Endodermal cell (in vitro differentiated cells): ENCODE results near the gene TM4SF5. TPM values are rescaled to one million over a fixed set of nuclear protein-coding genes. Genes with fewer than 3 reads are reported as not detected.

Experiments used
- DNase-seq: peaks from one replicate; pipeline ENCODE4 v3.0.0-alpha.2; 2017
- H3K27ac ChIP-seq: 2 replicates; pipeline ENCODE4 v1.5.1; 2013; ENCODE audit warnings: mild to moderate bottlenecking, low read depth, low read length, moderate library complexity
- H3K27me3 ChIP-seq: 2 replicates; pipeline ENCODE4 v1.6.1; 2013; ENCODE audit warnings: mild to moderate bottlenecking, low read length, moderate library complexity; ENCODE audit not compliant: insufficient read depth, control insufficient read depth, poor library complexity, severe bottlenecking
- H3K36me3 ChIP-seq: 2 replicates; pipeline ENCODE4 v1.7.0; 2013; ENCODE audit warnings: mild to moderate bottlenecking, low read length, moderate library complexity; ENCODE audit not compliant: control insufficient read depth, insufficient read depth
- H3K4me1 ChIP-seq: one replicate; pipeline ENCODE4 v1.7.0; 2013; ENCODE audit warnings: low read length; ENCODE audit not compliant: control insufficient read depth, insufficient read depth
- H3K4me3 ChIP-seq: 2 replicates; pipeline ENCODE4 v1.5.1; 2013; ENCODE audit warnings: mild to moderate bottlenecking, low read length, moderate library complexity
- H3K9ac ChIP-seq: 2 replicates; pipeline ENCODE4 v1.6.1; 2013; ENCODE audit warnings: mild to moderate bottlenecking, low read length, moderate library complexity; ENCODE audit not compliant: poor library complexity, severe bottlenecking; ENCODE audit errors: extremely low read depth
- H3K9me3 ChIP-seq: 2 replicates; pipeline ENCODE4 v1.6.1; 2013; ENCODE audit warnings: mild to moderate bottlenecking, low read length, moderate library complexity; ENCODE audit not compliant: control insufficient read depth
- H3K27ac Mint-ChIP-seq: 2 replicates; pipeline ENCODE4 v1.8.0; 2020; ENCODE audit warnings: mixed read lengths
- H3K27me3 Mint-ChIP-seq: 2 replicates; pipeline ENCODE4 v1.8.0; 2021; ENCODE audit warnings: mild to moderate bottlenecking, mixed read lengths; ENCODE audit not compliant: insufficient read depth
- H3K36me3 Mint-ChIP-seq: 2 replicates; pipeline ENCODE4 v1.8.0; 2020; ENCODE audit warnings: low read depth, mixed read lengths
- H3K4me1 Mint-ChIP-seq: 2 replicates; pipeline ENCODE4 v1.8.0; 2020; ENCODE audit warnings: mixed read lengths
- H3K4me3 Mint-ChIP-seq: 2 replicates; pipeline ENCODE4 v1.8.0; 2020; ENCODE audit warnings: mild to moderate bottlenecking, moderate library complexity, mixed read lengths
- H3K9me3 Mint-ChIP-seq: 2 replicates; pipeline ENCODE4 v1.8.0; 2020; ENCODE audit warnings: mild to moderate bottlenecking, mixed read lengths
- WGBS, 2 experiments: methylation state at CpG; one replicate each; pipeline versions ENCODE4 v1.1.5 to v1.1.7; 2013; ENCODE audit warnings: missing lambda C conversion rate in 2 of 2, mixed read lengths in 1 of 2; ENCODE audit not compliant: insufficient coverage in 1 of 2, insufficient read length in 1 of 2; 5-methylcytosine and 5-hydroxymethylcytosine counted together
- total RNA-seq, 2 donors: library from RNA; stranded (reverse); fragmentation: NEBNext Ultra II Directional in 1 of 2; extraction: Animal tissue kit (Norgen Biotek cat#: 25700) in 1 of 2; gene quantifications; 2 replicates in 1 of 2; 3 replicates in 1 of 2; pipeline ENCODE4 v1.2.1, GENCODE V29; 2021
- TF ChIP-seq, protein P1 (sequence below): fragments of 200-600 bp; sonication (generic); conservative IDR thresholded peaks from 2 replicates; pipeline ENCODE4 v1.5.0; 2021; ENCODE audit warnings: antibody characterized with exemption, mild to moderate bottlenecking

TM4SF5 gene
- total RNA-seq, 2 donors from 2014 or later, result not detected

- H3K4me1 Mint-ChIP-seq, result no peaks in the 10 kb centered on the region
- Histone ChIP-seq H3K9me3 (no peaks in the 10 kb centered on the region), H3K4me1 (no peaks in the 10 kb centered on the region), H3K4me3 (no peak overlapping the region), H3K27me3 (no peaks in the 10 kb centered on the region), H3K36me3 (no peaks in the 10 kb centered on the region), H3K27ac (no peak overlapping the region), H3K9ac (no peak overlapping the region)
- no peaks in the 10 kb centered on the region for H3K9me3 Mint-ChIP-seq
- 88 to 93% methylated on average over 4 to 10 of the region's 10 CpGs for WGBS, 2 experiments
- no peak for DNase-seq
- no peaks in the 10 kb centered on the region for H3K36me3 Mint-ChIP-seq
- peaks cover 3% of the 10 kb centered on the region for H3K27me3 Mint-ChIP-seq
- TF ChIP-seq, protein P1, sequence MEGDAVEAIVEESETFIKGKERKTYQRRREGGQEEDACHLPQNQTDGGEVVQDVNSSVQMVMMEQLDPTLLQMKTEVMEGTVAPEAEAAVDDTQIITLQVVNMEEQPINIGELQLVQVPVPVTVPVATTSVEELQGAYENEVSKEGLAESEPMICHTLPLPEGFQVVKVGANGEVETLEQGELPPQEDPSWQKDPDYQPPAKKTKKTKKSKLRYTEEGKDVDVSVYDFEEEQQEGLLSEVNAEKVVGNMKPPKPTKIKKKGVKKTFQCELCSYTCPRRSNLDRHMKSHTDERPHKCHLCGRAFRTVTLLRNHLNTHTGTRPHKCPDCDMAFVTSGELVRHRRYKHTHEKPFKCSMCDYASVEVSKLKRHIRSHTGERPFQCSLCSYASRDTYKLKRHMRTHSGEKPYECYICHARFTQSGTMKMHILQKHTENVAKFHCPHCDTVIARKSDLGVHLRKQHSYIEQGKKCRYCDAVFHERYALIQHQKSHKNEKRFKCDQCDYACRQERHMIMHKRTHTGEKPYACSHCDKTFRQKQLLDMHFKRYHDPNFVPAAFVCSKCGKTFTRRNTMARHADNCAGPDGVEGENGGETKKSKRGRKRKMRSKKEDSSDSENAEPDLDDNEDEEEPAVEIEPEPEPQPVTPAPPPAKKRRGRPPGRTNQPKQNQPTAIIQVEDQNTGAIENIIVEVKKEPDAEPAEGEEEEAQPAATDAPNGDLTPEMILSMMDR, result no peak
- no peak overlapping the region for H3K27ac Mint-ChIP-seq
- H3K4me3 Mint-ChIP-seq, result no peak overlapping the region
Observed at GRCh38 chr17:4759776-4760236, 11.9 kb upstream of the TM4SF5 start.

DNA sequence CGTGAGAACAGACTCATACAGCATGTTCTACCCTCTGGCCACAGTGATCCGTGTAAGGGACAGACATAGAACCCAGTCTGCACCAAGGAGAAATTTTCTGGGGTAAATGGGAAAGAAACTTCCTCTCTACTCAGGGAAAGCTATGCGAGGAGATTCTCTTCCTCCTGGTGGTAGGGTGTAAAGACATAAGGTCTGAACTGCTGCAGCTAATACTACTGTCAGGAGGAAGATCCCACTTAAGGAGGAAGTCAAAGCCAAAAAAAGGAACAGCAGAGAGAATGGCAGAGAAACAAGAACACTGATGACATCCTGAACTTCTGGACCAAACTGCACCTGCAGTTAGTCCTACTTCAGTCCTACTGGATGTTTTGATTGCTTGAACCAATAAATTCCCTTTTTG lies 7.1 kb upstream of the TM4SF5 start:
- Mint-ChIP-seq H3K27ac (no peak overlapping the region), H3K27me3 (peaks cover 6% of the 10 kb centered on the region), H3K4me3 (no peak overlapping the region), H3K36me3 (no peaks in the 10 kb centered on the region), H3K9me3 (no peaks in the 10 kb centered on the region), H3K4me1 (no peaks in the 10 kb centered on the region)
- Histone ChIP-seq H3K4me3 (no peak overlapping the region), H3K9ac (no peak overlapping the region), H3K9me3 (no peaks in the 10 kb centered on the region), H3K36me3 (no peaks in the 10 kb centered on the region), H3K27me3 (no peaks in the 10 kb centered on the region), H3K27ac (no peak overlapping the region), H3K4me1 (no peaks in the 10 kb centered on the region)
- WGBS, 2 experiments, result 75 to 86% methylated on average over 2 to 3 of the region's 3 CpGs
- TF ChIP-seq, protein P1, result no peak
- DNase-seq, result no peak

GRCh38 chr17:4766201-4766600 lies 5.5 kb upstream of the TM4SF5 start:
- H3K27ac ChIP-seq, result no peak overlapping the region
- H3K27ac Mint-ChIP-seq, result no peak overlapping the region
- no peaks in the 10 kb centered on the region for H3K4me1 Mint-ChIP-seq
- no peaks in the 10 kb centered on the region for H3K4me1 ChIP-seq
- no peaks in the 10 kb centered on the region for H3K9me3 Mint-ChIP-seq
- no peak overlapping the region for H3K9ac ChIP-seq
- H3K27me3 ChIP-seq, result no peaks in the 10 kb centered on the region
- H3K36me3 Mint-ChIP-seq, result no peaks in the 10 kb centered on the region
- TF ChIP-seq, protein P1, result no peak
- H3K27me3 Mint-ChIP-seq, result peaks cover 6% of the 10 kb centered on the region
- DNase-seq, result no peak
- H3K4me3 ChIP-seq, result no peak overlapping the region
- no peak overlapping the region for H3K4me3 Mint-ChIP-seq
- WGBS, 2 experiments, result 86 to 91% methylated on average over 3 of the region's 3 CpGs
- no peaks in the 10 kb centered on the region for H3K9me3 ChIP-seq
- H3K36me3 ChIP-seq, result no peaks in the 10 kb centered on the region
